Prostate gland (tissue), 2 donors: ENCODE results near the gene SGSM1.

Experiments
- CTCF ChIP-seq, 4 experiments: fragments of 200-600 bp in 2 of 4; fragments of 450-650 bp in 2 of 4; sonication (generic) in 2 of 4; IDR thresholded peaks; 1 replicate in 3 of 4; 2 replicates in 1 of 4; pipeline ENCODE4 v1.5.1; 2016 to 2019; ENCODE audit warnings: antibody characterized with exemption in 4 of 4, mild to moderate bottlenecking in 2 of 4, moderate library complexity in 2 of 4
- POLR2A ChIP-seq: fragments of 450-650 bp; IDR thresholded peaks from one replicate; pipeline ENCODE4 v1.6.1; 2016; ENCODE audit warnings: antibody characterized with exemption, mild to moderate bottlenecking
- POLR2AphosphoS5 ChIP-seq: sonication (generic); formaldehyde crosslinking; IDR thresholded peaks from one replicate; pipeline ENCODE4 v1.6.1; 2017; ENCODE audit warnings: antibody characterized with exemption

GRCh38 chr22:24809331-24809730 lies 3.3 kb downstream of the SGSM1 start:
- TF ChIP-seq CTCF (IDR thresholded peaks at IDR 0.05) (no peak), POLR2A (no peak), POLR2AphosphoS5 (no peak)
